Measurements from ENCODE around the gene SLC26A4.
"Not testable (repeated sequence)": the region's sequence is repeated elsewhere in the genome, so short reads cannot be mapped to it uniquely, and the experiment has no call there.

SLC26A4 gene

GRCh38 chr7:107660381-107661080 is at the start of gene SLC26A4:
Gene SLC26A4, plus strand, starts transcription at chr7:107660828. Its CDS starts 814 bp downstream, at chr7:107661642.
- no peak for DNase-seq

GRCh38 chr7:107613439-107613838 is 47.2 kb upstream of the SLC26A4 start:
- no peak for DNase-seq

GRCh38 chr7:107613948-107614347 is 46.7 kb upstream of the SLC26A4 start:
- no peak for DNase-seq

GRCh38 chr7:107614425-107614824 is 46.2 kb upstream of the SLC26A4 start:
- DNase-seq, result no peak

GRCh38 chr7:107615910-107616680 is 44.5 kb upstream of the SLC26A4 start:
- DNase-seq, result no peak

- no peak for DNase-seq
Measured at GRCh38 chr7:107622429-107622828, 38.2 kb upstream of the SLC26A4 start.

- no peak for DNase-seq
Measured at GRCh38 chr7:107622894-107623293, 37.7 kb upstream of the SLC26A4 start.

- no peak for DNase-seq
Measured at GRCh38 chr7:107627002-107627401, 33.6 kb upstream of the SLC26A4 start.

GRCh38 chr7:107628461-107629064 is 32.1 kb upstream of the SLC26A4 start:
- no peak for DNase-seq

- no peak for DNase-seq
Measured at GRCh38 chr7:107630342-107630741, 30.3 kb upstream of the SLC26A4 start.

- DNase-seq, result no peak
Measured at GRCh38 chr7:107631588-107632491, 28.8 kb upstream of the SLC26A4 start.

- no peak for DNase-seq
Measured at GRCh38 chr7:107632492-107632865, 28.1 kb upstream of the SLC26A4 start.

- no peak for DNase-seq
Measured at GRCh38 chr7:107638594-107638993, 22.0 kb upstream of the SLC26A4 start.

- DNase-seq, result not testable (repeated sequence)
Measured at GRCh38 chr7:107639070-107639469, 21.6 kb upstream of the SLC26A4 start.

- no peak for DNase-seq
Measured at GRCh38 chr7:107641676-107642075, 19.0 kb upstream of the SLC26A4 start.

- no peak for DNase-seq
Measured at GRCh38 chr7:107642501-107642900, 18.1 kb upstream of the SLC26A4 start.

GRCh38 chr7:107643407-107643806 is 17.2 kb upstream of the SLC26A4 start:
- DNase-seq, result no peak

- no peak for DNase-seq
Measured at GRCh38 chr7:107643938-107644308, 16.7 kb upstream of the SLC26A4 start.

- no peak for DNase-seq
Measured at GRCh38 chr7:107644309-107644974, 16.2 kb upstream of the SLC26A4 start.

- DNase-seq, result no peak
Measured at GRCh38 chr7:107652642-107653041, 8.0 kb upstream of the SLC26A4 start.

- DNase-seq, result no peak
Measured at GRCh38 chr7:107658467-107658866, 2.2 kb upstream of the SLC26A4 start.

- DNase-seq, result no peak
Measured at GRCh38 chr7:107659666-107660065, 962 bp upstream of the SLC26A4 start.

All from COR-L47 (cell line).